Measurements from ENCODE around the gene INPP5B.

INPP5B gene

DNA sequence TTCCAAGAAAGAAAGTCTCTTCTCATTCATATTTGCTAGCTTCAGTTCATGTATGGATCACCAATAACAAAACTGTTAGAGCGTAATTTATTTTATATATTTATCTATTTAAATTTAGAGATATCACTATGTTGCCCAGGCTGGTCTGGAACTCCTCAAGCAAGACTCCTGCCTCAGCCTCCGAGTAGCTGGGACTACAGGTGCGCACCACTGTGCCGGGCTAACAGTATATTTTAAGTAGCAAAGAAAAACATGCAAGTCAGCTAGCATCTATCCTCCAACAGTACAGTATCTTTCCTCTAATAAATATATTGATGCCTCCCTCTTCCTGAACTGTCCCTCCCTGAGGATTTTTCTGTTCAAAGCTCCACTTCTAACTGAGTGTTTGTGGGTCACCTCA is 21.5 kb downstream of the INPP5B start:
- TF ChIP-seq, protein P1, sequence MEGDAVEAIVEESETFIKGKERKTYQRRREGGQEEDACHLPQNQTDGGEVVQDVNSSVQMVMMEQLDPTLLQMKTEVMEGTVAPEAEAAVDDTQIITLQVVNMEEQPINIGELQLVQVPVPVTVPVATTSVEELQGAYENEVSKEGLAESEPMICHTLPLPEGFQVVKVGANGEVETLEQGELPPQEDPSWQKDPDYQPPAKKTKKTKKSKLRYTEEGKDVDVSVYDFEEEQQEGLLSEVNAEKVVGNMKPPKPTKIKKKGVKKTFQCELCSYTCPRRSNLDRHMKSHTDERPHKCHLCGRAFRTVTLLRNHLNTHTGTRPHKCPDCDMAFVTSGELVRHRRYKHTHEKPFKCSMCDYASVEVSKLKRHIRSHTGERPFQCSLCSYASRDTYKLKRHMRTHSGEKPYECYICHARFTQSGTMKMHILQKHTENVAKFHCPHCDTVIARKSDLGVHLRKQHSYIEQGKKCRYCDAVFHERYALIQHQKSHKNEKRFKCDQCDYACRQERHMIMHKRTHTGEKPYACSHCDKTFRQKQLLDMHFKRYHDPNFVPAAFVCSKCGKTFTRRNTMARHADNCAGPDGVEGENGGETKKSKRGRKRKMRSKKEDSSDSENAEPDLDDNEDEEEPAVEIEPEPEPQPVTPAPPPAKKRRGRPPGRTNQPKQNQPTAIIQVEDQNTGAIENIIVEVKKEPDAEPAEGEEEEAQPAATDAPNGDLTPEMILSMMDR (IDR thresholded peaks at IDR 0.05; ENCODE audit: unreplicated experiment in 3 of 3), result no peak
- Mint-ChIP-seq H3K27ac (peak overlapping the region in 1 of 3 experiments; percentile 53), H3K9me3 (no peaks in the 10 kb centered on the region), H3K27me3 (ENCODE audit: low read depth) (no peaks in the 10 kb centered on the region), H3K4me1 (peaks cover 6% of the 10 kb centered on the region), H3K36me3 (ENCODE audit: low read depth) (peaks cover 13% of the 10 kb centered on the region), H3K4me3 (no peak overlapping the region)

DNA sequence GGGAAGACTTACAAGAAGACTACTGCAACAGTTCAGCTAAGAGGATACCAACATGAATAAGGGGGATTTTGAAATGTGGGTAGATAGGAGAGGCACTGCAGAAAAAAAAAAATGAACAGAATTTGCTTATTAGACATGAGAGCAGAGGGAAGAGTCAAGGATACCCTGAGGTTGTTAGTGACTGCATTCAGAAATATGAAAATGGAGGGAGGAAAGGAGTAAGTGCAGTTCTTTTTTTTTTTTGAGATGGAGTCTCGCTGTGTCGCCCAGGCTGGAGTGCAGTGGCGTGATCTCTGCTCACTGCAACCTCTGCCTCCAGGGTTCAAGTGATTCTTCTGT is 23.3 kb downstream of the INPP5B start:
- H3K27me3 Mint-ChIP-seq (ENCODE audit: low read depth), result no peaks in the 10 kb centered on the region
- no peak overlapping the region for H3K4me3 Mint-ChIP-seq
- H3K27ac Mint-ChIP-seq, result no peak overlapping the region
- peaks cover 17% of the 10 kb centered on the region for H3K36me3 Mint-ChIP-seq (ENCODE audit: low read depth)
- H3K9me3 Mint-ChIP-seq, result no peaks in the 10 kb centered on the region
- TF ChIP-seq, protein P1 (IDR thresholded peaks at IDR 0.05; ENCODE audit: unreplicated experiment in 3 of 3), result no peak
- H3K4me1 Mint-ChIP-seq, result peaks cover 6% of the 10 kb centered on the region

DNA sequence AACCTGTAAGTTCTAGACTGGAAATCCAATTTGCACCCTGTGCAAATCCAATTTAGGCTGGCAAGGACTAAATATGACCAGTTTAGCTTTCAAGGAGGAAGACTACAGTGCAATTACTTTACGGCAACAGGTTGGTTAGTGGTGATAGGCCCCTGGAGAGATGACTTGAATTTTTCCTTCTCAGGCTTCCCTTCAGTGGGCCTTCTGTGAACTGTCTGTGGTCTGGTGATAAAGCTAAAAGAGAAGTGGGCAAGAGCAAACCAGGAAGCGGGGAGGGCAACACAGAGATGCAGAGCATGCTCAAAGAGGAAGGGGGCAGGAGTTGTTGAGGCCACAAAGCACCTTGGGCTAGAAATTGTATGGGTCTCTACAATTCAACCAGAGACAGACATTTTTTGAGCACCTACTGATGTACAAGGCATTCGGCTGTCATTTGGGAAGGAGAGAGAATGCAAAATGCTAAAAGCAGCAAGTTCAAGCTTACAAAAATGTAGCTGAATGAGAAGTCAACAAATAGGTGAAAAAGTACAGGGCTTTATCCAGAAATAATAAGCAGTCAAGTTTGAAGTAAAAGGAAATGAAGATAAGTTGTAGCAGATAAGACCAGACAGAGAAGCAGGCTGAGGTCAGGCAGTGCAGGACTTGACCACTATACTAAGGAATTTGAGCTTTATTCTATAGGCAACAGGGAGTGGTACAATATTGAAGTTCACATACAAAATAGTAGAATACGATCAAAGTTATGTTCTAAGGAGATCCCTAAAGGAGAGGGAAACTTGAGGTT is 23.9 kb downstream of the INPP5B start:
- Mint-ChIP-seq H3K27ac (no peak overlapping the region), H3K36me3 (ENCODE audit: low read depth) (peaks cover 21% of the 10 kb centered on the region), H3K9me3 (no peaks in the 10 kb centered on the region)

DNA sequence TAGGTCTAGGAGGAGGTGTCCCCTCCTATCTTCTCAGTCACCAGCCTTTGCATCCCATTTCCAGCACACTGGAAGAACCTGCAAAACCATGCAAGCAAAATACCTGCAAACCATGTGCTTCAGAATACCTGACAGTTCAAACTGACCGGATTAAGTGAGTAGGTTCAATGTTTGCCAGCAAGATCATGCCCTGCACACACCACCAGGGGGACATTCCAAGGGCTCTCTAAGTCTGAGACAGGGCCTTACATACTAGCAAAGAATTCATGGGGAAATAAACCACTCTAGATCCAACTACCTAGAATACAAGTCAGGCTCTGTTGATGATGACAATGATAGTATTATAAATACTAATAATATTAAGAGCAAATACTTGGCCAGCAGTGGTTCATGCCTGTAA is 27.6 kb downstream of the INPP5B start:
- peaks cover 17% of the 10 kb centered on the region for H3K36me3 Mint-ChIP-seq (ENCODE audit: low read depth)
- H3K9me3 Mint-ChIP-seq, result no peaks in the 10 kb centered on the region
- H3K27ac Mint-ChIP-seq, result no peak overlapping the region
- H3K27me3 Mint-ChIP-seq (ENCODE audit: low read depth), result no peaks in the 10 kb centered on the region
- TF ChIP-seq, protein P1 (IDR thresholded peaks at IDR 0.05; ENCODE audit: unreplicated experiment in 3 of 3), result peak; percentile 11 to 35 (median 30)
- no peaks in the 10 kb centered on the region for H3K4me1 Mint-ChIP-seq
- no peak overlapping the region for H3K4me3 Mint-ChIP-seq

More for the DNA sequence above, 23.9 kb downstream of the INPP5B start:
- TF ChIP-seq, protein P1 (IDR thresholded peaks at IDR 0.05; ENCODE audit: unreplicated experiment in 3 of 3), result no peak
- H3K4me3 Mint-ChIP-seq, result no peak overlapping the region
- no peaks in the 10 kb centered on the region for H3K27me3 Mint-ChIP-seq (ENCODE audit: low read depth)
- H3K4me1 Mint-ChIP-seq, result peaks cover 6% of the 10 kb centered on the region

DNA sequence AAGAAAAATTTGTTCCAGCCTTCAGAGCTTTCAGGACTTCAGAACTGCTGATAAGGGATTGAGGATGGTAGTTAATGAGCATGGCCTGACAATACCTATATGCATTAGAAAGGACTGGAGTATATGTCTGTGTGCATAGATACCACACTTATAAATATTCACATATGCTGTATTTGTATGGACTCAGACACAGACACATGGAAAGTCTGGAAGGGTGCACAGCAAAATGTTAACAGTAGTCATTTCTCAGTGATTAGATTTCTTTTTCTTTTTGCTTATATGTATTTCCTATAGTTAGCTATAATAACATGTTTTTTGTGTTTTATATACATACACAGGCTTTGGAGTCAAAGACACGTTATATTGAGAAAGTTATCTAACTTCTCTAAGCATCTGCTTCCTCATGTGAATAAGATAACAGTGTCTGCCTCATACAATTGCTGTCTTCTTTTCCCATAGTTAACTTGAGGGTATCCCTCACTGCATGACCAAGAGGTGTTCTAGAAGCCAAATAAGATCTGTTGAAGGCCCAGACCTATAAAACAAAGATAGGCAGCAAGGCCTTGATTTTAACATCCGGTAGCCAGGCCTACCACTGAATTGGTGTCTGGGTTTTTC is 31.3 kb downstream of the INPP5B start:
- H3K36me3 Mint-ChIP-seq (ENCODE audit: low read depth), result peaks cover 9% of the 10 kb centered on the region
- TF ChIP-seq, protein P1 (IDR thresholded peaks at IDR 0.05; ENCODE audit: unreplicated experiment in 3 of 3), result no peak
- no peaks in the 10 kb centered on the region for H3K27me3 Mint-ChIP-seq (ENCODE audit: low read depth)
- no peak overlapping the region for H3K4me3 Mint-ChIP-seq
- H3K9me3 Mint-ChIP-seq, result no peaks in the 10 kb centered on the region
- no peak overlapping the region for H3K27ac Mint-ChIP-seq
- H3K4me1 Mint-ChIP-seq, result no peaks in the 10 kb centered on the region
